Panc1 (cell line): ENCODE measurements around the gene GPR55. TPM values are rescaled to one million over a fixed set of nuclear protein-coding genes. Genes with fewer than 3 reads are reported as not detected.

ENCODE experiments used
- ATAC-seq: fragments of 200-7000 bp; cut with Tn5 transposase; 2 replicates; pipeline ENCODE4 v1.9.1; 2020; ENCODE audit warnings: mild to moderate bottlenecking, moderate library complexity
- BruUV-seq: library from RNA; stranded (reverse); fragments of 400-500 nt; replicated peaks from 2 replicates; lab custom pipeline; 2021; lab: Mats Ljungman, UMichigan
- CTCF ChIA-PET: fragments of 300-600 bp; sonication (Branson Sonifier 250); formaldehyde crosslinking; loops from one replicate; lab custom pipeline; 2022; ENCODE audit warnings: antibody characterized with exemption; lab: Charles Lee
- POLR2A ChIA-PET: fragments of 300-600 bp; sonication (Branson Sonifier 250); formaldehyde crosslinking; loops from one replicate; lab custom pipeline; 2022; ENCODE audit warnings: antibody characterized with exemption; lab: Charles Lee
- DNase-seq: peaks from one replicate; pipeline ENCODE4 v3.0.0-alpha.2; 2010; ENCODE audit warnings: low read depth, low spot score
- H3K27ac ChIP-seq: 2 replicates; pipeline ENCODE4 v1.5.1; 2011; ENCODE audit warnings: mild to moderate bottlenecking, low read length, inconsistent platforms
- H3K27me3 ChIP-seq: fragments of 200-500 bp; sonication (Bioruptor generic); 2 replicates; pipeline ENCODE4 v1.6.0; 2014; ENCODE audit warnings: low read length, inconsistent platforms; ENCODE audit not compliant: control insufficient read depth, insufficient read depth
- H3K36me3 ChIP-seq: fragments of 200-500 bp; sonication (Bioruptor generic); 2 replicates; pipeline ENCODE4 v1.5.1; 2014; ENCODE audit warnings: inconsistent platforms, mild to moderate bottlenecking, low read length, moderate library complexity; ENCODE audit not compliant: control insufficient read depth, insufficient read depth
- H3K4me1 ChIP-seq: 2 replicates; pipeline ENCODE4 v1.5.1; 2011; ENCODE audit warnings: inconsistent platforms, mild to moderate bottlenecking, low read length, moderate library complexity; ENCODE audit not compliant: control insufficient read depth, insufficient read depth
- H3K4me3 ChIP-seq, 2 experiments: 2 replicates each; pipeline ENCODE4 v1.5.1; 2011 to 2012; ENCODE audit warnings: low read depth in 2 of 2, low read length in 2 of 2, mild to moderate bottlenecking in 2 of 2, inconsistent platforms in 1 of 2, moderate library complexity in 1 of 2
- H3K9me3 ChIP-seq: fragments of 200-500 bp; sonication (Bioruptor generic); 2 replicates; pipeline ENCODE4 v1.5.1; 2014; ENCODE audit warnings: low read depth, mild to moderate bottlenecking, inconsistent platforms, low read length, moderate library complexity; ENCODE audit not compliant: control insufficient read depth, insufficient read depth
- POLR2AphosphoS5 ChIP-seq: IDR thresholded peaks from 2 replicates; pipeline ENCODE4 v1.6.1; 2012; ENCODE audit warnings: mild to moderate bottlenecking, low read depth, low read length, moderate library complexity
- SIN3A ChIP-seq: IDR thresholded peaks from 2 replicates; pipeline ENCODE4 v1.6.1; 2012; ENCODE audit warnings: low read depth, mild to moderate bottlenecking, low read length, moderate library complexity, borderline replicate concordance; ENCODE audit not compliant: insufficient read depth
- TCF7L2 ChIP-seq: IDR thresholded peaks from 2 replicates; pipeline ENCODE4 v1.6.1; 2011; ENCODE audit warnings: mild to moderate bottlenecking, low read depth, low read length, inconsistent platforms
- in situ Hi-C: cut with HindIII; loops from 2 replicates; pipeline ENCODE4 v1.10.0; 2016; ENCODE audit warnings: low sequenced_read_pairs, low pct_unique_long_range_greater_than_20kb
- intact Hi-C: fragments of 100-400 bp; cut with micrococcal nuclease; formaldehyde crosslinking; loops from one replicate; pipeline ENCODE4 v1.10.0; 2022; ENCODE audit not compliant: unreplicated experiment
- total RNA-seq: library from RNA; stranded (reverse); gene quantifications from one replicate; pipeline ENCODE4 v1.2.1, GENCODE V29; 2021; ENCODE audit not compliant: unreplicated experiment
- TF ChIP-seq, protein P1 (sequence below), 2 experiments: IDR thresholded peaks; 2 replicates each; pipeline ENCODE4 v1.6.1; 2011 to 2012; ENCODE audit warnings: low read depth in 2 of 2, control low read depth in 1 of 2, low read length in 1 of 2, mild to moderate bottlenecking in 1 of 2, moderate library complexity in 1 of 2; ENCODE audit not compliant: insufficient read depth in 1 of 2
- TF ChIP-seq, protein P2 (sequence below): fragments of 450-650 bp; IDR thresholded peaks from 2 replicates; pipeline ENCODE4 v1.5.1; 2017; ENCODE audit warnings: mild to moderate bottlenecking

Gene GPR55
- total RNA-seq, 1 experiment from 2014 or later: 0.08 TPM

DNA sequence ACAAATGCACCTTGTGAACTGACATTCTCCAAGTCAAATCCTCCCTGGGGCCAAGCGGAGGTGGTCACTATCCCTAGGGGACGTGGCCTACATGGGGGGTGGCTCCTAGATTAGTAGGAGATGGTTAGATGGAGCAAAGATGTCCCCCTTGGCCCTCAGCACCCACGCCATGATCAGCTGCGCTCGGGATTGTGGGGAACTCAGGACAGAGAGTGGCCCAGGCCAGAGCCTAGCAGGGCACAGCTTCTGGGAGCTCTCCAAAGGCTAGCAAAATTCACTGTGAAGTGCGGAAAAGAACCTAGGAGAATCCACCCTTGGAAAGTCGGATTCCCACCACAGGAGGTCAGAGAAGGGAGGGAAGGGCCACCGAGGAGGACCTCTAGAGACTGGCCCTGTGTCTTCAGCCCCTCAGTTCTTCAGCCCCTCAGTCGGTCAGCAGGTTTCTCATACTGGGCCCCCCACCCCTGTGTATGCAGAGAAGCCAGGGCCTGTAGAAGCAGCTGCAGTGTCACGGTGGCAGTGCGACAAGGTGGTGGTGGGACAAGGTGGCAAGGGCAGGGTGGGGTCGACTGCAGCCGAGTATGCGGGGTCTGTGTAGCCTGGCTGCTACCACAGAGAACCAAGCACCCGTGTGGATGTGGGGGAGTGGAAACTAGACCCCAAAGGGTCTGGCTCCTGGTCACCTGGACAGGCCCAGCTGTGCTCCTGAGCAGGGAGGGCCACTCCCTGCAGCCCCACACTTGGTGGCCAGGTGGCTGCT lies 18.4 kb downstream of the GPR55 start:
- no peak for DNase-seq
- no peak overlapping the region for H3K4me3 ChIP-seq
- intact Hi-C loops (loop anchor here (10.0 kb wide), 1 partner anchor 82 kb away; no protein-coding TSS in a partner anchor), in situ Hi-C loops (no loop called here)
- H3K36me3 ChIP-seq: no peaks in the 10 kb centered on the region
- CTCF ChIA-PET: no interaction called here
- no peak for ATAC-seq
- TF ChIP-seq, protein P1, sequence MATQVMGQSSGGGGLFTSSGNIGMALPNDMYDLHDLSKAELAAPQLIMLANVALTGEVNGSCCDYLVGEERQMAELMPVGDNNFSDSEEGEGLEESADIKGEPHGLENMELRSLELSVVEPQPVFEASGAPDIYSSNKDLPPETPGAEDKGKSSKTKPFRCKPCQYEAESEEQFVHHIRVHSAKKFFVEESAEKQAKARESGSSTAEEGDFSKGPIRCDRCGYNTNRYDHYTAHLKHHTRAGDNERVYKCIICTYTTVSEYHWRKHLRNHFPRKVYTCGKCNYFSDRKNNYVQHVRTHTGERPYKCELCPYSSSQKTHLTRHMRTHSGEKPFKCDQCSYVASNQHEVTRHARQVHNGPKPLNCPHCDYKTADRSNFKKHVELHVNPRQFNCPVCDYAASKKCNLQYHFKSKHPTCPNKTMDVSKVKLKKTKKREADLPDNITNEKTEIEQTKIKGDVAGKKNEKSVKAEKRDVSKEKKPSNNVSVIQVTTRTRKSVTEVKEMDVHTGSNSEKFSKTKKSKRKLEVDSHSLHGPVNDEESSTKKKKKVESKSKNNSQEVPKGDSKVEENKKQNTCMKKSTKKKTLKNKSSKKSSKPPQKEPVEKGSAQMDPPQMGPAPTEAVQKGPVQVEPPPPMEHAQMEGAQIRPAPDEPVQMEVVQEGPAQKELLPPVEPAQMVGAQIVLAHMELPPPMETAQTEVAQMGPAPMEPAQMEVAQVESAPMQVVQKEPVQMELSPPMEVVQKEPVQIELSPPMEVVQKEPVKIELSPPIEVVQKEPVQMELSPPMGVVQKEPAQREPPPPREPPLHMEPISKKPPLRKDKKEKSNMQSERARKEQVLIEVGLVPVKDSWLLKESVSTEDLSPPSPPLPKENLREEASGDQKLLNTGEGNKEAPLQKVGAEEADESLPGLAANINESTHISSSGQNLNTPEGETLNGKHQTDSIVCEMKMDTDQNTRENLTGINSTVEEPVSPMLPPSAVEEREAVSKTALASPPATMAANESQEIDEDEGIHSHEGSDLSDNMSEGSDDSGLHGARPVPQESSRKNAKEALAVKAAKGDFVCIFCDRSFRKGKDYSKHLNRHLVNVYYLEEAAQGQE (IDR thresholded peaks at IDR 0.05; ENCODE audit: insufficient read depth in 1 of 2, low read depth in 2 of 2, low read length in 1 of 2): no peak
- TF ChIP-seq, protein P2, sequence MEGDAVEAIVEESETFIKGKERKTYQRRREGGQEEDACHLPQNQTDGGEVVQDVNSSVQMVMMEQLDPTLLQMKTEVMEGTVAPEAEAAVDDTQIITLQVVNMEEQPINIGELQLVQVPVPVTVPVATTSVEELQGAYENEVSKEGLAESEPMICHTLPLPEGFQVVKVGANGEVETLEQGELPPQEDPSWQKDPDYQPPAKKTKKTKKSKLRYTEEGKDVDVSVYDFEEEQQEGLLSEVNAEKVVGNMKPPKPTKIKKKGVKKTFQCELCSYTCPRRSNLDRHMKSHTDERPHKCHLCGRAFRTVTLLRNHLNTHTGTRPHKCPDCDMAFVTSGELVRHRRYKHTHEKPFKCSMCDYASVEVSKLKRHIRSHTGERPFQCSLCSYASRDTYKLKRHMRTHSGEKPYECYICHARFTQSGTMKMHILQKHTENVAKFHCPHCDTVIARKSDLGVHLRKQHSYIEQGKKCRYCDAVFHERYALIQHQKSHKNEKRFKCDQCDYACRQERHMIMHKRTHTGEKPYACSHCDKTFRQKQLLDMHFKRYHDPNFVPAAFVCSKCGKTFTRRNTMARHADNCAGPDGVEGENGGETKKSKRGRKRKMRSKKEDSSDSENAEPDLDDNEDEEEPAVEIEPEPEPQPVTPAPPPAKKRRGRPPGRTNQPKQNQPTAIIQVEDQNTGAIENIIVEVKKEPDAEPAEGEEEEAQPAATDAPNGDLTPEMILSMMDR: no peak
- TF ChIP-seq TCF7L2 (no peak), POLR2AphosphoS5 (no peak), SIN3A (no peak)
- POLR2A ChIA-PET: no interaction called here
- H3K4me1 ChIP-seq: no peaks in the 10 kb centered on the region
- no peaks in the 10 kb centered on the region for H3K9me3 ChIP-seq
- no peaks in the 10 kb centered on the region for H3K27me3 ChIP-seq
- no peak overlapping the region for H3K27ac ChIP-seq
- BruUV-seq: no TSS peak

DNA sequence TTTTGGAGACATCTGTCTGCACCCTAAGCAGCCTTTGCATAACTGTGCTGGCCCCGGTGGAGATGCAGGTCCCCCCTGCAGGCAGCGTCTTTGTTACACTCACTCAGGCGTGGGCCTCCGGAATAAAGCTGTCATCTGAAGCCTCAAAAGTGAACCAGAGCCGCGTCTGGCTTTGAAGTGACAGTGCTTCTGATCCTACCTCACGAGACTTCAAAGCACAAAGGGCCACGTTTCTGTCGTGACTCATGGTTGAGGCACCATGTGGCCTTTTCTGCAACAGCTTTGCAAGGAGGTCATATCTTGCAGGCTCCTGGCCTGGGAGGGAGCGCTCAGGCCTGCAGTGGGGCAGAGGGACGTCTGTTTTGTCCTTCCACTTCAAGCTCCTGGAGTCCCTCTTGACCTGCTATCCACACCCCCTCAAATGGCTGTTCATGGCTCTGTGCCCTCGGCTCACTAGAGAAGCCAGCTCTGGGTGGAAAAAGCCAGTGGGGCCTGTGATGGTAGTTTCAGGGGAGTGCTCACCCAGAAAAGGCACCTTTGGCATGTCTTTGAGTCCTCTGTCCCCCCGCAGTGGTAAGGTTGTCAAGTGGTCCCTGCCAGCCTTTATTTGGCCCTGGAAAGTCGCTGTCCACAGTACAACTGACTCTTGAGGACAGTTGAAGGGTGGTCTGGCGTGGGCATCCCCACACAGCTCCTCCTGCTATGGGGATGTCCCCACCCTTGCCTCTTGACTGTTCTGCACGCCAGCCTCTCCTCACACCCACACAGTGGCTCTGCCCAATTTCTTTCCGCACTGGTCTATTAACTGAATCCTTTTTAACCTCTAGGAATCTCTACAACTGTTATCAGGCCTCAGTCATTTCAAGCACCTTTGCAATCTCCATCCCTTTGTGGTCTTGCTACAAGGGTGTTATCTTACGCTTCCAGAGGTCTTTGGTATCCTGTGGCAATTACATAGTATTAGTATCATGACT lies 19.3 kb downstream of the GPR55 start:
- POLR2A ChIA-PET: no interaction called here
- no peak overlapping the region for H3K27ac ChIP-seq
- ATAC-seq (no peak), DNase-seq (no peak)
- intact Hi-C loops: loop anchor here (10.0 kb wide), 1 partner anchor 81 kb away; no protein-coding TSS in a partner anchor
- in situ Hi-C loops: no loop called here
- H3K27me3 ChIP-seq: no peaks in the 10 kb centered on the region
- no peaks in the 10 kb centered on the region for H3K4me1 ChIP-seq
- CTCF ChIA-PET: no interaction called here
- H3K9me3 ChIP-seq: no peaks in the 10 kb centered on the region
- TF ChIP-seq POLR2AphosphoS5: no peak
- TF ChIP-seq, protein P1 (IDR thresholded peaks at IDR 0.05; ENCODE audit: insufficient read depth in 1 of 2, low read depth in 2 of 2, low read length in 1 of 2): peak in 1 of 2 experiments; percentile 43; a peak in 1 of 4 replicates
- H3K4me3 ChIP-seq: no peak overlapping the region
- BruUV-seq: no TSS peak
- no peaks in the 10 kb centered on the region for H3K36me3 ChIP-seq
